ENCODE measurements around the gene CACNG6. TPM values are rescaled to one million over a fixed set of nuclear protein-coding genes. Genes with fewer than 3 reads are reported as not detected.
A peak's percentile ranks its signal among the peaks of the same experiment; 100 is the strongest.

Gene CACNG6
- total RNA-seq, 2 experiments from 2014 or later = 1.2 to 4.9 TPM

- Histone ChIP-seq H3K4me1 (ENCODE audit: insufficient read depth, low read length, poor library complexity, severe bottlenecking) (no peaks in the 10 kb centered on the region), H3K9me3 (ENCODE audit: low read length) (no peaks in the 10 kb centered on the region), H3K36me3 (ENCODE audit: insufficient read depth, low read length) (no peaks in the 10 kb centered on the region), H4K20me1 (ENCODE audit: insufficient read depth, low read length) (no peaks in the 10 kb centered on the region), H3K27ac (ENCODE audit: low read depth, low read length, poor library complexity, severe bottlenecking) (no peak overlapping the region), H3K4me2 (ENCODE audit: low read length) (peak overlapping the region; percentile 23; the same call in 1 of the 2 replicates), H2AFZ (ENCODE audit: low read length) (no peak overlapping the region), H3K9me2 (ENCODE audit: insufficient read depth, low read length) (no peaks in the 10 kb centered on the region), H3K79me2 (ENCODE audit: insufficient read depth, low read depth, low read length) (no peaks in the 10 kb centered on the region), H3K4me3 (ENCODE audit: low read depth, low read length, poor library complexity, severe bottlenecking) (no peak overlapping the region)
- BruUV-seq (replicated peaks) = no TSS peak
- intact Hi-C loops (cut with micrococcal nuclease; ENCODE audit: unreplicated experiment) = no loop called here
- ChIA-PET POLR2A (no interaction called here), CTCF (ENCODE audit: unreplicated experiment) (no interaction called here)
- DNase-seq (ENCODE audit: low spot score) = peak; percentile 22
- no peak for TF ChIP-seq CTCF (conservative IDR thresholded peaks at IDR 0.05; ENCODE audit: low read length)
These were observed 40.0 kb upstream of the CACNG6 start for GRCh38 chr19:53951436-53951835.

DNA sequence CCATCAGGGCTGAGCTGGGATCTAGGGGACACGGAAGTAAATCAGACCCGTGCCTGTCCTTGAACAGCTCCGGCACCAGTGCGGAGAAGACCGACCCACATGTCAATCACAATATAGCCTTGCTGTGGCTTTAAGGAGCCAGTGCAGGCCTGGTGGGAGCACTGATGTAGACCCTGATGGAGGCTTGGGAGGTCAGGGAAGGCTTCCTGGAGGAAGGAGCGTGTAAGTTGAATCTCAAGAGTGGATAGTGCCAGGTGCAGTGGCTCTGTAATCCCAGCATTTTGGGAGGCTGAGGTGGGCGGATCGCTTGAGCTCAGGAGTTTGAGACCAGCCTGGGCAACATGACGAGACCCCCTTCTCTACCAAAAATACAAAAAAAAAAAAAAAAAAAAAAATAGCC is 39.5 kb upstream of the CACNG6 start:
- no peaks in the 10 kb centered on the region for H4K20me1 ChIP-seq (ENCODE audit: insufficient read depth, low read length)
- H3K4me1 ChIP-seq (ENCODE audit: insufficient read depth, low read length, poor library complexity, severe bottlenecking) = no peaks in the 10 kb centered on the region
- no peak overlapping the region for H3K4me3 ChIP-seq (ENCODE audit: low read depth, low read length, poor library complexity, severe bottlenecking)
- ChIA-PET POLR2A (interaction anchor here (0.6 kb wide), 1 partner anchor 1677 kb away, joined by 3 read pairs; no protein-coding TSS in a partner anchor), CTCF (ENCODE audit: unreplicated experiment) (no interaction called here)
- no peak for TF ChIP-seq CTCF (conservative IDR thresholded peaks at IDR 0.05; ENCODE audit: low read length)
- no peak for TF ChIP-seq EZH2phosphoT487 (IDR thresholded peaks at IDR 0.05; ENCODE audit: borderline replicate concordance, low read depth, low read length)
- H2AFZ ChIP-seq (ENCODE audit: low read length) = no peak overlapping the region
- no peaks in the 10 kb centered on the region for H3K9me2 ChIP-seq (ENCODE audit: insufficient read depth, low read length)
- BruUV-seq (replicated peaks) = no TSS peak
- no peaks in the 10 kb centered on the region for H3K36me3 ChIP-seq (ENCODE audit: insufficient read depth, low read length)
- no peaks in the 10 kb centered on the region for H3K79me2 ChIP-seq (ENCODE audit: insufficient read depth, low read depth, low read length)
- H3K4me2 ChIP-seq (ENCODE audit: low read length) = no peak overlapping the region
- H3K27ac ChIP-seq (ENCODE audit: low read depth, low read length, poor library complexity, severe bottlenecking) = no peak overlapping the region
- DNase-seq (ENCODE audit: low spot score) = no peak
- no peaks in the 10 kb centered on the region for H3K9me3 ChIP-seq (ENCODE audit: low read length)
- intact Hi-C loops (cut with micrococcal nuclease; ENCODE audit: unreplicated experiment) = no loop called here

DNA sequence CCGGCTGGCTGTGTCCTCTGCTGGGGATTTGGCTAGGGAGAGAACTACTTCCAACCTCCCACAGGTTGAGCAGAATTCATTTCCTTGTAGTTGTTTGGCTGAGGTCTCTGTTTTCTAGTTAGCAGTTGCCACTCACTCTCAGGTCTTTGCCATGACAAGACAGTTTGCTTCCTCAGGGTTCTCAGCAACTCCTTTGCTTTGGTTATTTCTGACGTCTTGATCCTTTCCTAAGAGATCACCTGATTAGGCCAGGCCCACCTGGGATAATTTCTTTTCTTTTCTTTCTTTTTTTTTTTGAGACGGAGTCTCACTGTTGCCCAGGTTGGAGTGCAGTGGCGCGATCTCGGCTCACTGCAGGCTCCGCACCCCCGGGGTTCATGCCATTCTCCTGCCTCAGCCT is 38.1 kb upstream of the CACNG6 start:
- Histone ChIP-seq H3K4me1 (ENCODE audit: insufficient read depth, low read length, poor library complexity, severe bottlenecking) (no peaks in the 10 kb centered on the region), H3K79me2 (ENCODE audit: insufficient read depth, low read depth, low read length) (no peaks in the 10 kb centered on the region), H4K20me1 (ENCODE audit: insufficient read depth, low read length) (no peaks in the 10 kb centered on the region), H2AFZ (ENCODE audit: low read length) (no peak overlapping the region), H3K9me3 (ENCODE audit: low read length) (no peaks in the 10 kb centered on the region), H3K36me3 (ENCODE audit: insufficient read depth, low read length) (no peaks in the 10 kb centered on the region), H3K27ac (ENCODE audit: low read depth, low read length, poor library complexity, severe bottlenecking) (no peak overlapping the region), H3K9me2 (ENCODE audit: insufficient read depth, low read length) (no peaks in the 10 kb centered on the region), H3K4me3 (ENCODE audit: low read depth, low read length, poor library complexity, severe bottlenecking) (no peak overlapping the region), H3K4me2 (ENCODE audit: low read length) (no peak overlapping the region)
- POLR2A ChIA-PET = no interaction called here
- no peak for DNase-seq (ENCODE audit: low spot score)
- intact Hi-C loops (cut with micrococcal nuclease; ENCODE audit: unreplicated experiment) = no loop called here
- no TSS peak for BruUV-seq (replicated peaks)
- TF ChIP-seq CTCF (conservative IDR thresholded peaks at IDR 0.05; ENCODE audit: low read length) = no peak
- no peak for TF ChIP-seq EZH2phosphoT487 (IDR thresholded peaks at IDR 0.05; ENCODE audit: borderline replicate concordance, low read depth, low read length)
- CTCF ChIA-PET (ENCODE audit: unreplicated experiment) = no interaction called here
